ENCODE measurements around the gene ABRAXAS1. TPM values are rescaled to one million over a fixed set of nuclear protein-coding genes. Genes with fewer than 3 reads are reported as not detected.

The ABRAXAS1 gene
- polyA plus RNA-seq, 1 of the 3 experiments (the other 2 are of a cell fraction): 4.9 TPM

DNA sequence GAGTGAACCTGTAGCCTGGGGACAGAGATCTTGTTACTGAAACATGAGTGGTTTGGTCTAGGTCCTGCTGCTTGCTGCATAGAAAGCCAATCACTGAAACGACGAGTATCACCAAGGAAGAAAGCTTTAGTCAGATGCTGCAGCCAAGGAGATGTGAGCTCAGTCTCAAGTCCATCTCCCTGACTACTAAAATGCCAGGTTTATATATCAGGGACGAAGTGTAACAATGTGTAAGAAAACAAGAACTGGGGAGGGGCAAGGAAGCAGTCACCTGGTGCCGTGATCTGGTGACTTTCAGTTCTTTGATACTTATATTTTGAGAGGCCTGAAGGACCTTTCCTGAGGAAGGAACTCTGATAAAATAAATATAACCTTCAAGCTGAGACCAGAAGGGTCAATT is 19.6 kb upstream of the ABRAXAS1 start:
- H3K4me3 ChIP-seq (ENCODE audit: low read depth in 2 of 2, low read length in 1 of 2): no peak overlapping the region
- POLR2A ChIA-PET: no interaction called here
- H3K79me2 ChIP-seq (ENCODE audit: insufficient read depth): no peaks in the 10 kb centered on the region
- CTCF ChIA-PET: no interaction called here
- no peaks in the 10 kb centered on the region for H3K9me2 ChIP-seq
- H3K9me3 ChIP-seq: no peaks in the 10 kb centered on the region
- peaks cover 9% of the 10 kb centered on the region; the same call in 1 of the 2 replicates for H3K27me3 ChIP-seq (ENCODE audit: insufficient read depth)
- DNase-seq: no peak
- H4K20me1 ChIP-seq (ENCODE audit: insufficient read depth): no peaks in the 10 kb centered on the region
- H3K4me2 ChIP-seq: no peak overlapping the region
- H3F3A ChIP-seq (replicated peaks; ENCODE audit: insufficient read depth): no peaks in the 10 kb centered on the region
- no peak for TF ChIP-seq GATA2 (CRISPR knock-in tag; IDR thresholded peaks at IDR 0.05)
- TF ChIP-seq, protein P1, sequence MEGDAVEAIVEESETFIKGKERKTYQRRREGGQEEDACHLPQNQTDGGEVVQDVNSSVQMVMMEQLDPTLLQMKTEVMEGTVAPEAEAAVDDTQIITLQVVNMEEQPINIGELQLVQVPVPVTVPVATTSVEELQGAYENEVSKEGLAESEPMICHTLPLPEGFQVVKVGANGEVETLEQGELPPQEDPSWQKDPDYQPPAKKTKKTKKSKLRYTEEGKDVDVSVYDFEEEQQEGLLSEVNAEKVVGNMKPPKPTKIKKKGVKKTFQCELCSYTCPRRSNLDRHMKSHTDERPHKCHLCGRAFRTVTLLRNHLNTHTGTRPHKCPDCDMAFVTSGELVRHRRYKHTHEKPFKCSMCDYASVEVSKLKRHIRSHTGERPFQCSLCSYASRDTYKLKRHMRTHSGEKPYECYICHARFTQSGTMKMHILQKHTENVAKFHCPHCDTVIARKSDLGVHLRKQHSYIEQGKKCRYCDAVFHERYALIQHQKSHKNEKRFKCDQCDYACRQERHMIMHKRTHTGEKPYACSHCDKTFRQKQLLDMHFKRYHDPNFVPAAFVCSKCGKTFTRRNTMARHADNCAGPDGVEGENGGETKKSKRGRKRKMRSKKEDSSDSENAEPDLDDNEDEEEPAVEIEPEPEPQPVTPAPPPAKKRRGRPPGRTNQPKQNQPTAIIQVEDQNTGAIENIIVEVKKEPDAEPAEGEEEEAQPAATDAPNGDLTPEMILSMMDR (IDR thresholded peaks at IDR 0.05): no peak
- TF ChIP-seq, protein P2, sequence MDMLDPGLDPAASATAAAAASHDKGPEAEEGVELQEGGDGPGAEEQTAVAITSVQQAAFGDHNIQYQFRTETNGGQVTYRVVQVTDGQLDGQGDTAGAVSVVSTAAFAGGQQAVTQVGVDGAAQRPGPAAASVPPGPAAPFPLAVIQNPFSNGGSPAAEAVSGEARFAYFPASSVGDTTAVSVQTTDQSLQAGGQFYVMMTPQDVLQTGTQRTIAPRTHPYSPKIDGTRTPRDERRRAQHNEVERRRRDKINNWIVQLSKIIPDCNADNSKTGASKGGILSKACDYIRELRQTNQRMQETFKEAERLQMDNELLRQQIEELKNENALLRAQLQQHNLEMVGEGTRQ (IDR thresholded peaks at IDR 0.05; ENCODE audit: borderline replicate concordance, low read depth, low read length): no peak
- TF ChIP-seq SMC3 (IDR thresholded peaks at IDR 0.05; ENCODE audit: low read depth, low read length): no peak
- TF ChIP-seq POLR2AphosphoS5 (IDR thresholded peaks at IDR 0.05; ENCODE audit: low read depth, low read length): no peak
- no peak for TF ChIP-seq FOXM1 (IDR thresholded peaks at IDR 0.05; ENCODE audit: low read depth)
- TF ChIP-seq MXI1 (IDR thresholded peaks at IDR 0.05; ENCODE audit: low read depth, low read length): no peak
- TF ChIP-seq, protein P3, sequence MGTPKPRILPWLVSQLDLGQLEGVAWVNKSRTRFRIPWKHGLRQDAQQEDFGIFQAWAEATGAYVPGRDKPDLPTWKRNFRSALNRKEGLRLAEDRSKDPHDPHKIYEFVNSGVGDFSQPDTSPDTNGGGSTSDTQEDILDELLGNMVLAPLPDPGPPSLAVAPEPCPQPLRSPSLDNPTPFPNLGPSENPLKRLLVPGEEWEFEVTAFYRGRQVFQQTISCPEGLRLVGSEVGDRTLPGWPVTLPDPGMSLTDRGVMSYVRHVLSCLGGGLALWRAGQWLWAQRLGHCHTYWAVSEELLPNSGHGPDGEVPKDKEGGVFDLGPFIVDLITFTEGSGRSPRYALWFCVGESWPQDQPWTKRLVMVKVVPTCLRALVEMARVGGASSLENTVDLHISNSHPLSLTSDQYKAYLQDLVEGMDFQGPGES (IDR thresholded peaks at IDR 0.05; ENCODE audit: low read depth, low read length): no peak
- no peak for TF ChIP-seq YY1 (IDR thresholded peaks at IDR 0.05; ENCODE audit: low read depth)
- no peak for TF ChIP-seq FOXJ3 (CRISPR knock-in tag; IDR thresholded peaks at IDR 0.05)
- TF ChIP-seq TAF1 (IDR thresholded peaks at IDR 0.05; ENCODE audit: borderline replicate concordance, low read depth, low read length): no peak
- no peak for TF ChIP-seq RFX5 (IDR thresholded peaks at IDR 0.05; ENCODE audit: low read length)
- no peak for TF ChIP-seq FOSL2 (IDR thresholded peaks at IDR 0.05; ENCODE audit: borderline replicate concordance, low read depth)
- TF ChIP-seq, protein P4, sequence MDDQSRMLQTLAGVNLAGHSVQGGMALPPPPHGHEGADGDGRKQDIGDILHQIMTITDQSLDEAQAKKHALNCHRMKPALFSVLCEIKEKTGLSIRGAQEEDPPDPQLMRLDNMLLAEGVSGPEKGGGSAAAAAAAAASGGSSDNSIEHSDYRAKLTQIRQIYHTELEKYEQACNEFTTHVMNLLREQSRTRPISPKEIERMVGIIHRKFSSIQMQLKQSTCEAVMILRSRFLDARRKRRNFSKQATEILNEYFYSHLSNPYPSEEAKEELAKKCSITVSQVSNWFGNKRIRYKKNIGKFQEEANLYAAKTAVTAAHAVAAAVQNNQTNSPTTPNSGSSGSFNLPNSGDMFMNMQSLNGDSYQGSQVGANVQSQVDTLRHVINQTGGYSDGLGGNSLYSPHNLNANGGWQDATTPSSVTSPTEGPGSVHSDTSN (IDR thresholded peaks at IDR 0.05): no peak
- TF ChIP-seq TCF12 (IDR thresholded peaks at IDR 0.05): no peak
- no peak for TF ChIP-seq TEAD4 (IDR thresholded peaks at IDR 0.05; ENCODE audit: borderline replicate concordance, insufficient read depth)
- TF ChIP-seq RCOR1 (IDR thresholded peaks at IDR 0.05; ENCODE audit: low read length): no peak
- TF ChIP-seq RXRA (IDR thresholded peaks at IDR 0.05; ENCODE audit: borderline replicate concordance, low read depth): no peak
- no peak for TF ChIP-seq EP300 (IDR thresholded peaks at IDR 0.05; ENCODE audit: borderline replicate concordance in 1 of 2, low read depth in 1 of 2, low read length in 1 of 2)
- no peak for TF ChIP-seq NRF1 (IDR thresholded peaks at IDR 0.05; ENCODE audit: low read depth, low read length)
- 39% methylated on average over 4 of the region's 4 CpGs for WGBS (ENCODE audit: low lambda C conversion rate)
- no peak overlapping the region for H3K9ac ChIP-seq
- no peak overlapping the region for H2AFZ ChIP-seq (ENCODE audit: low read depth)
- H3K36me3 ChIP-seq (replicated peaks in 1 of 2; ENCODE audit: control insufficient read depth in 1 of 2, insufficient read depth in 2 of 2, low read length in 1 of 2): no peaks in the 10 kb centered on the region
- no peak overlapping the region for H3K27ac ChIP-seq (ENCODE audit: low read depth in 2 of 2, low read length in 1 of 2)
- H3K4me1 ChIP-seq (ENCODE audit: control insufficient read depth in 1 of 2, insufficient read depth in 2 of 2, low read depth in 1 of 2, low read length in 1 of 2): no peaks in the 10 kb centered on the region

All from SK-N-SH (cell line).